ENCODE measurements around the gene SCMH1.

Gene SCMH1

GRCh38 chr1:40988280-40988679 is 253.8 kb downstream of the SCMH1 start:
- H3K4me3 ChIP-seq (ENCODE audit: severe bottlenecking): no peak overlapping the region
- H3K36me3 ChIP-seq (ENCODE audit: low read depth): peaks cover 100% of the 10 kb centered on the region
- ATAC-seq (ENCODE audit: low read depth): no peak
- no peak overlapping the region for H3K27ac ChIP-seq (ENCODE audit: poor library complexity, severe bottlenecking)
- no peak for TF ChIP-seq CTCF (IDR thresholded peaks at IDR 0.05; ENCODE audit: poor library complexity, severe bottlenecking)
- peaks cover 11% of the 10 kb centered on the region for H3K4me1 ChIP-seq (ENCODE audit: insufficient read depth, poor library complexity, severe bottlenecking)
- no peaks in the 10 kb centered on the region for H3K27me3 ChIP-seq (ENCODE audit: insufficient read depth, poor library complexity, severe bottlenecking)
- DNase-seq (ENCODE audit: low spot score): no peak
- no peaks in the 10 kb centered on the region for H3K9me3 ChIP-seq (ENCODE audit: severe bottlenecking)

- Histone ChIP-seq H3K4me3 (ENCODE audit: severe bottlenecking) (no peak overlapping the region), H3K27me3 (ENCODE audit: insufficient read depth, poor library complexity, severe bottlenecking) (no peaks in the 10 kb centered on the region), H3K36me3 (ENCODE audit: low read depth) (peaks cover 100% of the 10 kb centered on the region), H3K27ac (ENCODE audit: poor library complexity, severe bottlenecking) (no peak overlapping the region), H3K9me3 (ENCODE audit: severe bottlenecking) (no peaks in the 10 kb centered on the region), H3K4me1 (ENCODE audit: insufficient read depth, poor library complexity, severe bottlenecking) (peaks cover 17% of the 10 kb centered on the region)
- DNase-seq (ENCODE audit: low spot score) (no peak), ATAC-seq (ENCODE audit: low read depth) (no peak)
- TF ChIP-seq CTCF (IDR thresholded peaks at IDR 0.05; ENCODE audit: poor library complexity, severe bottlenecking): no peak
Measured at GRCh38 chr1:40987439-40988276, 254.4 kb downstream of the SCMH1 start.

GRCh38 chr1:40986956-40987355 is 255.2 kb downstream of the SCMH1 start:
- peaks cover 22% of the 10 kb centered on the region for H3K4me1 ChIP-seq (ENCODE audit: insufficient read depth, poor library complexity, severe bottlenecking)
- H3K27ac ChIP-seq (ENCODE audit: poor library complexity, severe bottlenecking): no peak overlapping the region
- H3K4me3 ChIP-seq (ENCODE audit: severe bottlenecking): no peak overlapping the region
- no peak for DNase-seq (ENCODE audit: low spot score)
- no peaks in the 10 kb centered on the region for H3K27me3 ChIP-seq (ENCODE audit: insufficient read depth, poor library complexity, severe bottlenecking)
- H3K9me3 ChIP-seq (ENCODE audit: severe bottlenecking): no peaks in the 10 kb centered on the region
- ATAC-seq (ENCODE audit: low read depth): no peak
- peaks cover 97% of the 10 kb centered on the region for H3K36me3 ChIP-seq (ENCODE audit: low read depth)
- TF ChIP-seq CTCF (IDR thresholded peaks at IDR 0.05; ENCODE audit: poor library complexity, severe bottlenecking): no peak

- DNase-seq (ENCODE audit: low spot score) (no peak), ATAC-seq (ENCODE audit: low read depth) (no peak)
- Histone ChIP-seq H3K4me3 (ENCODE audit: severe bottlenecking) (no peak overlapping the region), H3K27me3 (ENCODE audit: insufficient read depth, poor library complexity, severe bottlenecking) (no peaks in the 10 kb centered on the region), H3K27ac (ENCODE audit: poor library complexity, severe bottlenecking) (no peak overlapping the region), H3K4me1 (ENCODE audit: insufficient read depth, poor library complexity, severe bottlenecking) (peaks cover 28% of the 10 kb centered on the region), H3K36me3 (ENCODE audit: low read depth) (peaks cover 92% of the 10 kb centered on the region), H3K9me3 (ENCODE audit: severe bottlenecking) (no peaks in the 10 kb centered on the region)
- TF ChIP-seq CTCF (IDR thresholded peaks at IDR 0.05; ENCODE audit: poor library complexity, severe bottlenecking): no peak
Measured at GRCh38 chr1:40986328-40986783, 255.8 kb downstream of the SCMH1 start.

- Histone ChIP-seq H3K27me3 (ENCODE audit: insufficient read depth, poor library complexity, severe bottlenecking) (no peaks in the 10 kb centered on the region), H3K27ac (ENCODE audit: poor library complexity, severe bottlenecking) (no peak overlapping the region), H3K9me3 (ENCODE audit: severe bottlenecking) (no peaks in the 10 kb centered on the region), H3K36me3 (ENCODE audit: low read depth) (peaks cover 92% of the 10 kb centered on the region), H3K4me3 (ENCODE audit: severe bottlenecking) (no peak overlapping the region), H3K4me1 (ENCODE audit: insufficient read depth, poor library complexity, severe bottlenecking) (peaks cover 33% of the 10 kb centered on the region)
- ATAC-seq (ENCODE audit: low read depth) (no peak), DNase-seq (ENCODE audit: low spot score) (no peak)
- TF ChIP-seq CTCF (IDR thresholded peaks at IDR 0.05; ENCODE audit: poor library complexity, severe bottlenecking): no peak
Measured at GRCh38 chr1:40985875-40986274, 256.2 kb downstream of the SCMH1 start.

Data from RWPE2 (cell line).